IPS DF 6.9 (cell line): ENCODE measurements around the gene TMED9.
"Not testable (repeated sequence)": the region's sequence is repeated elsewhere in the genome, so short reads cannot be mapped to it uniquely, and the experiment has no call there.

Source experiments
- DNase-seq: peaks from one replicate; pipeline ENCODE4 v3.0.0-alpha.2; 2013; ENCODE audit warnings: low read depth, low spot score
- H3K27ac ChIP-seq: one replicate; pipeline ENCODE4 v1.5.1; 2013; ENCODE audit warnings: low read length, control low read depth
- H3K27me3 ChIP-seq: 2 replicates; pipeline ENCODE4 v1.6.1; 2013; ENCODE audit warnings: mild to moderate bottlenecking, low read length; ENCODE audit not compliant: control insufficient read depth, insufficient read depth
- H3K36me3 ChIP-seq: 2 replicates; pipeline ENCODE4 v1.6.1; 2013; ENCODE audit warnings: low read length; ENCODE audit not compliant: control insufficient read depth, insufficient read depth
- H3K4me1 ChIP-seq: 2 replicates; pipeline ENCODE4 v1.6.1; 2013; ENCODE audit warnings: low read length; ENCODE audit not compliant: control insufficient read depth, insufficient read depth
- H3K4me3 ChIP-seq: 2 replicates; pipeline ENCODE4 v1.5.1; 2013; ENCODE audit warnings: mild to moderate bottlenecking, low read length
- H3K9me3 ChIP-seq: 2 replicates; pipeline ENCODE4 v1.6.1; 2013; ENCODE audit warnings: low read length, inconsistent platforms; ENCODE audit not compliant: control insufficient read depth, insufficient read depth
- WGBS: extraction: QIAGEN DNeasy Blood & Tissue Kit; methylation state at CpG from one replicate; pipeline ENCODE4 v1.1.7; 2013; ENCODE audit warnings: mixed read lengths, missing lambda C conversion rate; ENCODE audit not compliant: insufficient read length, insufficient coverage; 5-methylcytosine and 5-hydroxymethylcytosine counted together

The TMED9 gene

GRCh38 chr5:177554474-177555111 lies 37.4 kb upstream of the TMED9 start, which contains the start of gene FAM193B:
FAM193B (minus strand) TSS chr5:177554563; CDS start chr5:177554458, 105 bp downstream.
- Histone ChIP-seq H3K9me3 (no peaks in the 10 kb centered on the region), H3K36me3 (no peaks in the 10 kb centered on the region; the same call in 1 of the 2 replicates), H3K4me1 (peaks cover 2% of the 10 kb centered on the region; the same call in 1 of the 2 replicates), H3K27me3 (no peaks in the 10 kb centered on the region), H3K4me3 (peak within 1 kb of the TSS; percentile 99), H3K27ac (no peak within 1 kb of the TSS)
- WGBS: no CpG with 5 or more reads among the region's 49 CpGs
- DNase-seq: peak; percentile 84

DNA sequence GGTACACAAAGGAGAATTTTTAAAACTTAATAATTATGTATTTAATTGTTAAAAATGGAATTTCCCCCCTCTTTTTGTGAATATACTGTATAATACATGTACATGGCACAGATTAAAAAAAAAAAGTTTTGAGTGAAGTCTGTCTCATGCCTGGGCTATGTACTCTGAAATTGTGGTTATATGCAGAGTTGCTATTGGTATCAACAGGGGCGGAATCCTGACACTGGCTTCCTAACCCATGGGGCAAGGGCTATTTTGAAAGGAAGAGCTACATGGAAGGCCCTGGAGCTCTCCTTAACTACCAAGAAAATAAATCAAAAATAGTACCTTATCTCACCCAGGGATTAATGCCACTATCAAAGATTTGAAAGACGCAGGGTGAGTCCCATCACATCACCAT lies 36.8 kb upstream of the TMED9 start:
- Histone ChIP-seq H3K27me3 (no peaks in the 10 kb centered on the region), H3K4me1 (peaks cover 2% of the 10 kb centered on the region; the same call in 1 of the 2 replicates), H3K27ac (no peak overlapping the region), H3K4me3 (no peak overlapping the region), H3K36me3 (no peaks in the 10 kb centered on the region), H3K9me3 (no peaks in the 10 kb centered on the region)
- DNase-seq: no peak
- no CpG with 5 or more reads among the region's 2 CpGs for WGBS

DNA sequence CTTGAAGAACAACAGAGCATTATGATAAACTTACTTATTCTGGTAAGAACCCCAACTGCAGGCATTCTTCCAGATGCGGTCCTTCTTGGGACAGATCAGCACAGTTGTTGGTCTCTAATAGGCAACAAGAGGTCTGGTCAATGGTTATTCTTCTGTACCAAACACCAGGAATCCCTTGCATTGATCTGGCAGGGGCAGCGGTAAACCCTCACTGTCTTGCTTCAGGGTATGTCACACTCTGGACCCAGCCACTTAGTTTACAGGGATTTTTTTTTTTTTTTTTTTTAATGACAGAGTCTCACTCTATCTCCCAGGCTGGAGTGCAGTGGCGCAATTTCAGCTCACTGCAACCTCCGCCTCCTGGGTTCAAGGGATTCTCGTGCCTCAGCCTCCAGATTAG lies 36.3 kb upstream of the TMED9 start:
- Histone ChIP-seq H3K27ac (no peak overlapping the region), H3K4me3 (no peak overlapping the region), H3K27me3 (no peaks in the 10 kb centered on the region), H3K9me3 (no peaks in the 10 kb centered on the region), H3K36me3 (no peaks in the 10 kb centered on the region), H3K4me1 (peaks cover 2% of the 10 kb centered on the region; the same call in 1 of the 2 replicates)
- DNase-seq: no peak
- no CpG with 5 or more reads among the region's 5 CpGs for WGBS

- no peaks in the 10 kb centered on the region for H3K36me3 ChIP-seq
- H3K4me1 ChIP-seq: peaks cover 2% of the 10 kb centered on the region; the same call in 1 of the 2 replicates
- no CpG with 5 or more reads among the region's 4 CpGs for WGBS
- H3K27me3 ChIP-seq: no peaks in the 10 kb centered on the region
- no peak overlapping the region for H3K4me3 ChIP-seq
- H3K9me3 ChIP-seq: 0 out of 2 replicates have a peak, but pooled peaks cover under 1% of the 10 kb centered on the region
- no peak overlapping the region for H3K27ac ChIP-seq
- no peak for DNase-seq
These were observed 34.9 kb upstream of the TMED9 start for GRCh38 chr5:177557041-177557647.

DNA sequence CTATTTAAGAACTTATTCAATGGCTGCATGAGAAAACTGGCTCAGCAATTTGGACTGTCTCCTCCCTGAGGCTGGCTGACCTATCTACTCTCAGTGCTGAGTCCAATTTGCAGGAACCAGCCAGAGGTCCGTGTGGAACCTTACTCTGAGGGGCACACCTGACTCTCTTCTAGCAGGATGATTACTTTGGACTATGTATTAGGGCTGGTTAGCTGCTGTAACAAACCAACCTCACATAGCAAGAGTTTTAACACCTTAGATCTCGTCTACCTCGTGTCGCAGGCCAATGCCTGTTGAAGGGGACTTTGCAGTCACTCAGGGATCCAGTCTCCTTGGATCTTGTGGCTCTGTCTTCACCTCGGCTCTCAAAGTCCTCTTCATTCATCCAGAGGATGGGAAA lies 34.2 kb upstream of the TMED9 start:
- no peak for DNase-seq
- Histone ChIP-seq H3K27me3 (no peaks in the 10 kb centered on the region), H3K4me1 (peaks cover 2% of the 10 kb centered on the region; the same call in 1 of the 2 replicates), H3K9me3 (0 out of 2 replicates have a peak, but pooled peaks cover 2% of the 10 kb centered on the region), H3K4me3 (no peak overlapping the region), H3K27ac (no peak overlapping the region), H3K36me3 (no peaks in the 10 kb centered on the region)
- WGBS: no CpG with 5 or more reads among the region's 5 CpGs

GRCh38 chr5:177559446-177559941 lies 32.5 kb upstream of the TMED9 start:
- H3K27me3 ChIP-seq, H3K4me1 ChIP-seq, H3K27ac ChIP-seq, H3K36me3 ChIP-seq, H3K4me3 ChIP-seq, H3K9me3 ChIP-seq, DNase-seq: not testable (repeated sequence)
- no CpG with 5 or more reads among the region's 8 CpGs for WGBS

GRCh38 chr5:177565046-177565445 lies 27.0 kb upstream of the TMED9 start:
- no peak overlapping the region for H3K4me3 ChIP-seq
- H3K4me1 ChIP-seq: no peaks in the 10 kb centered on the region
- no peaks in the 10 kb centered on the region for H3K27me3 ChIP-seq
- WGBS: no CpG with 5 or more reads among the region's 8 CpGs
- H3K27ac ChIP-seq: no peak overlapping the region
- H3K9me3 ChIP-seq: 0 out of 2 replicates have a peak, but pooled peaks cover 2% of the 10 kb centered on the region
- no peaks in the 10 kb centered on the region for H3K36me3 ChIP-seq
- no peak for DNase-seq

- Histone ChIP-seq H3K4me1 (no peaks in the 10 kb centered on the region), H3K36me3 (no peaks in the 10 kb centered on the region), H3K4me3 (no peak overlapping the region), H3K9me3 (no peaks in the 10 kb centered on the region), H3K27ac (no peak overlapping the region), H3K27me3 (no peaks in the 10 kb centered on the region)
- WGBS: no CpG with 5 or more reads among the region's 7 CpGs
- no peak for DNase-seq
These were observed 23.7 kb upstream of the TMED9 start for GRCh38 chr5:177568326-177568725.

- Histone ChIP-seq H3K27me3 (no peaks in the 10 kb centered on the region), H3K4me3 (no peak overlapping the region), H3K4me1 (no peaks in the 10 kb centered on the region), H3K36me3 (no peaks in the 10 kb centered on the region), H3K27ac (no peak overlapping the region), H3K9me3 (no peaks in the 10 kb centered on the region)
- WGBS: no CpG with 5 or more reads among the region's 2 CpGs
- no peak for DNase-seq
These were observed 22.1 kb upstream of the TMED9 start for GRCh38 chr5:177569894-177570293.

DNA sequence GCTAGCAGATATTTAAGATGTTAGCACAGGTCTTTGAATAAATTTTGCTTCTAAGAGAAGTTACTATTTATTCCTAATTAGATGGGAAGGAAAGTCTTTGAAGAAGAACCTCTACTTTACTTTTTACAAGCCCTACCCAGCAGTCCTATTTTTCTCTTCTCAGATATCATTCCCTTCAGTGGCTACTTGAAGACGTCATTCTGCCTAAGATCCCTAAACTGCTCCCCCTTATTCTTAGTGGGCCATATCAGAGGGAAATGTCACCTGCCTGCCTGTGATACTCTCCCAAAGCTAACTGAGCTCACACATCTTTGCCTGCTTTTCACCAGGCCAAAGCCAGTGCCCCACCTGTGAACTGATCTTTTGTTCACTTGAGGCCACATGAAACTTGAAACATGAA lies 16.5 kb upstream of the TMED9 start:
- DNase-seq: no peak
- H3K4me3 ChIP-seq: no peak overlapping the region
- no peaks in the 10 kb centered on the region for H3K4me1 ChIP-seq
- no peaks in the 10 kb centered on the region for H3K27me3 ChIP-seq
- no CpG with 5 or more reads among the region's 1 CpG for WGBS
- no peaks in the 10 kb centered on the region for H3K36me3 ChIP-seq
- no peaks in the 10 kb centered on the region for H3K9me3 ChIP-seq
- no peak overlapping the region for H3K27ac ChIP-seq
